ENCODE results near the gene EGFR. TPM values are rescaled to one million over a fixed set of nuclear protein-coding genes. Genes with fewer than 3 reads are reported as not detected.
"Not testable (repeated sequence)": the region's sequence is repeated elsewhere in the genome, so short reads cannot be mapped to it uniquely, and the experiment has no call there.

EGFR gene
- total RNA-seq, 2 donors from 2014 or later = 57.8 to 63.4 TPM

DNA sequence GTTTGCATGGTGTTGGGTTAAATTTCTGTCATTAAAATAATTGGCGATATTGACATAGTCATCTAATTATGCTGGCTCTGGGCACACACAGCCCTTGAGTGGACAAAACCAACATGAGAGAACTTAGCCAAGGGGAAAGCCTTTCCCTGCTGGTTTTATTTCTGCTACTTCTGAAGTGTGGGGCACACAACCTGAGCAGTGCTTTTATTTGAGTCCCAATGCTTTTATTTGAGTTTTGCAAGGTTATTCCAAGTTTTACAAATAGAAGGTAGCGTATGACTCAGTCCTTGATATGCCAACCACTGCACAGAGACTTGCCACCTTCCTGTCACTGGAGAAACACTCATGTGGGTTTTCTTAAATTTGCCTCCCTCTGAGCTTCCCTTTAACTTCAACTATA is 145.7 kb downstream of the EGFR start:
- Histone ChIP-seq H3K4me1 (no peaks in the 10 kb centered on the region), H3K4me3 (no peak overlapping the region), H3K9ac (ENCODE audit: low read depth in 2 of 2, low read length in 2 of 2) (no peak overlapping the region), H3K27ac (no peak overlapping the region), H3K9me3 (no peaks in the 10 kb centered on the region), H3K36me3 (peaks cover 4% of the 10 kb centered on the region), H3K27me3 (no peaks in the 10 kb centered on the region)
- TF ChIP-seq, protein P1, sequence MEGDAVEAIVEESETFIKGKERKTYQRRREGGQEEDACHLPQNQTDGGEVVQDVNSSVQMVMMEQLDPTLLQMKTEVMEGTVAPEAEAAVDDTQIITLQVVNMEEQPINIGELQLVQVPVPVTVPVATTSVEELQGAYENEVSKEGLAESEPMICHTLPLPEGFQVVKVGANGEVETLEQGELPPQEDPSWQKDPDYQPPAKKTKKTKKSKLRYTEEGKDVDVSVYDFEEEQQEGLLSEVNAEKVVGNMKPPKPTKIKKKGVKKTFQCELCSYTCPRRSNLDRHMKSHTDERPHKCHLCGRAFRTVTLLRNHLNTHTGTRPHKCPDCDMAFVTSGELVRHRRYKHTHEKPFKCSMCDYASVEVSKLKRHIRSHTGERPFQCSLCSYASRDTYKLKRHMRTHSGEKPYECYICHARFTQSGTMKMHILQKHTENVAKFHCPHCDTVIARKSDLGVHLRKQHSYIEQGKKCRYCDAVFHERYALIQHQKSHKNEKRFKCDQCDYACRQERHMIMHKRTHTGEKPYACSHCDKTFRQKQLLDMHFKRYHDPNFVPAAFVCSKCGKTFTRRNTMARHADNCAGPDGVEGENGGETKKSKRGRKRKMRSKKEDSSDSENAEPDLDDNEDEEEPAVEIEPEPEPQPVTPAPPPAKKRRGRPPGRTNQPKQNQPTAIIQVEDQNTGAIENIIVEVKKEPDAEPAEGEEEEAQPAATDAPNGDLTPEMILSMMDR (IDR thresholded peaks at IDR 0.05) = no peak
- no peak for DNase-seq
- intact Hi-C loops (cut with DNase I) = no loop called here

DNA sequence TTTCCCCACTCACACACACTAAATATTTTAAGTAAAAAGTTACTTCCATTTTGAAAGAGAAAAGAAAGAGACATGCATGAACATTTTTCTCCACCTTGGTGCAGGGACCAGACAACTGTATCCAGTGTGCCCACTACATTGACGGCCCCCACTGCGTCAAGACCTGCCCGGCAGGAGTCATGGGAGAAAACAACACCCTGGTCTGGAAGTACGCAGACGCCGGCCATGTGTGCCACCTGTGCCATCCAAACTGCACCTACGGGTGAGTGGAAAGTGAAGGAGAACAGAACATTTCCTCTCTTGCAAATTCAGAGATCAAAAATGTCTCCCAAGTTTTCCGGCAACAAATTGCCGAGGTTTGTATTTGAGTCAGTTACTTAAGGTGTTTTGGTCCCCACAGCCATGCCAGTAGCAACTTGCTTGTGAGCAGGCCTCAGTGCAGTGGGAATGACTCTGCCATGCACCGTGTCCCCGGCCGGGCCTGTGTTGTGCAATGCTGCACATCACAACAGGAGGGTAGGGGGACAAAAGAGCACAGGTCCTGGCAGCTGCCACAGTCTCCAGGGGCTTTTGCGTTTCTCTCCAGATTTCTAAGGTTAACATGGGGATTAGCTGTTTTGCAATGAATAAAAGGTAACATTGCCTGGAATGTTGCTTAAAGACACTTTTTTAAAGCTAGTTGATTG is 146.5 kb downstream of the EGFR start:
- no peaks in the 10 kb centered on the region for H3K4me1 ChIP-seq
- no peaks in the 10 kb centered on the region for H3K27me3 ChIP-seq
- H3K27ac ChIP-seq = no peak overlapping the region
- no peak for DNase-seq
- peaks cover 4% of the 10 kb centered on the region for H3K36me3 ChIP-seq
- H3K4me3 ChIP-seq = no peak overlapping the region
- intact Hi-C loops (cut with DNase I) = no loop called here
- H3K9me3 ChIP-seq = no peaks in the 10 kb centered on the region
- no peak overlapping the region for H3K9ac ChIP-seq (ENCODE audit: low read depth in 2 of 2, low read length in 2 of 2)
- TF ChIP-seq, protein P1 (IDR thresholded peaks at IDR 0.05) = no peak

DNA sequence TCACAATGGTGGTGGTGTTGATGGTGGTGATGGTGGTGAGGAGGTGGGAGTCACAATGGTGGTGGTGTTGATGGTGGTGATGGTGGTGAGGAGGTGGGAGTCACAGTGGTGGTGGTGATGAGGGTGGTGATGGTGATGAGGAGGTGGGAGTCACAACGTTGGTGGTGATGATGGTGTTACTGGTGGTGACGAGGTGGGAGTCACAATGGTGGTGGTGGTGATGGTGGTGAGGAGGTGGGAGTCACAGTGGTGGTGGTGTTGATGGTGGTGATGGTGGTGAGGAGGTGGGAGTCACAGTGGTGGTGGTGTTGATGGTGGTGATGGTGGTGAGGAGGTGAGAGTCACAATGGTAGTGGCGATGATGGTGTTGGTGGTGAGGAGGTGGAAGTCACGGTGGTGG is 148.5 kb downstream of the EGFR start:
- H3K27me3 ChIP-seq; H3K27ac ChIP-seq; DNase-seq; H3K9ac ChIP-seq (ENCODE audit: low read depth in 2 of 2, low read length in 2 of 2); H3K36me3 ChIP-seq; intact Hi-C loops (cut with DNase I); H3K4me1 ChIP-seq; H3K4me3 ChIP-seq; H3K9me3 ChIP-seq: not testable (repeated sequence)

DNA sequence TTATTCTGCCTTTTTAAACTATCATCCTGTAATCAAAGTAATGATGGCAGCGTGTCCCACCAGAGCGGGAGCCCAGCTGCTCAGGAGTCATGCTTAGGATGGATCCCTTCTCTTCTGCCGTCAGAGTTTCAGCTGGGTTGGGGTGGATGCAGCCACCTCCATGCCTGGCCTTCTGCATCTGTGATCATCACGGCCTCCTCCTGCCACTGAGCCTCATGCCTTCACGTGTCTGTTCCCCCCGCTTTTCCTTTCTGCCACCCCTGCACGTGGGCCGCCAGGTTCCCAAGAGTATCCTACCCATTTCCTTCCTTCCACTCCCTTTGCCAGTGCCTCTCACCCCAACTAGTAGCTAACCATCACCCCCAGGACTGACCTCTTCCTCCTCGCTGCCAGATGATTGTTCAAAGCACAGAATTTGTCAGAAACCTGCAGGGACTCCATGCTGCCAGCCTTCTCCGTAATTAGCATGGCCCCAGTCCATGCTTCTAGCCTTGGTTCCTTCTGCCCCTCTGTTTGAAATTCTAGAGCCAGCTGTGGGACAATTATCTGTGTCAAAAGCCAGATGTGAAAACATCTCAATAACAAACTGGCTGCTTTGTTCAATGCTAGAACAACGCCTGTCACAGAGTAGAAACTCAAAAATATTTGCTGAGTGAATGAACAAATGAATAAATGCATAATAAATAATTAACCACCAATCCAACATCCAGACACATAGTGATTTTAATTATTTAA is 151.7 kb downstream of the EGFR start:
- no peak for DNase-seq

DNA sequence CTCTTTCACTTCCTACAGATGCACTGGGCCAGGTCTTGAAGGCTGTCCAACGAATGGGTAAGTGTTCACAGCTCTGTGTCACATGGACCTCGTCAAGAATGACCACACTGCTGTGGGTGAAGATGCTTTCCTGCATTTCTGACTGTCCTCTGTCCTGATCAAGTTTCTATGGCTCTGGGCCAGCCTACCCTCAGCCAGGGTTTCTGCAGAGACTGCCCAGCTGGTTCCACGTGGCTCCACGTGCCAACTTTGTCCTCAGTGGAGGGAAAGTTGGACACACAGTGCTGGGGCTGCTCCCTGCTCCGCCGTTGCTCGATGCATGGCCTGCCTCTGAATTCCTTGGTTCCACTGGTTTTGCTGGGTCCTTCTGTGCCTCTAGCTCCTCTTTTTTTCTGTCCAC is 152.3 kb downstream of the EGFR start:
- TF ChIP-seq, protein P1 (IDR thresholded peaks at IDR 0.05) = no peak
- no peaks in the 10 kb centered on the region for H3K4me1 ChIP-seq
- no peak for DNase-seq
- intact Hi-C loops (cut with DNase I) = no loop called here
- no peaks in the 10 kb centered on the region for H3K9me3 ChIP-seq
- no peaks in the 10 kb centered on the region for H3K27me3 ChIP-seq
- H3K4me3 ChIP-seq = no peak overlapping the region
- H3K9ac ChIP-seq (ENCODE audit: low read depth in 2 of 2, low read length in 2 of 2) = no peak overlapping the region
- H3K27ac ChIP-seq = no peak overlapping the region
- H3K36me3 ChIP-seq = no peaks in the 10 kb centered on the region

More for the DNA sequence above, 151.7 kb downstream of the EGFR start:
- intact Hi-C loops (cut with DNase I) = no loop called here
- H3K4me3 ChIP-seq = no peak overlapping the region
- H3K27ac ChIP-seq = no peak overlapping the region
- peaks cover 3% of the 10 kb centered on the region for H3K36me3 ChIP-seq
- H3K27me3 ChIP-seq = no peaks in the 10 kb centered on the region
- no peaks in the 10 kb centered on the region for H3K4me1 ChIP-seq
- TF ChIP-seq, protein P1 (IDR thresholded peaks at IDR 0.05) = no peak
- no peaks in the 10 kb centered on the region for H3K9me3 ChIP-seq
- H3K9ac ChIP-seq (ENCODE audit: low read depth in 2 of 2, low read length in 2 of 2) = no peak overlapping the region

DNA sequence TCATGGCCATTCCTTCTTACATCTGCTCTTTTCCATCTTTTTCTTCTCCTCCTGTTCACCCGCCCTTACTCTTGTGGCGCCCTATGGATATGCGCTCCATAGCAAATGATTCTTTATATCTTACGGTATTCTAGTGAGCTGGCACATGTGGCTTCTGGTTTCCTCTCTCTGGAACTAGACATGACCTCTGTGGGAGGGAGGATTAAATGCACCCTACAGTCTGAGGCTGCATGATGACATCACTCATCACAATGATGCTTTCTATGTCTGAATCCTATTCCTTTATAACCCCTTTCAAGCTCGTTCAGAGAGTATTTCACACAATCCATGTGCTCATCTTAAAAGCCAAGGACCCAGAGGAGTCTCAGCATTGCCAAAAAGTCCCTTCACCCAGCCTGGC is 153.3 kb downstream of the EGFR start:
- no peak for DNase-seq
- no peak overlapping the region for H3K27ac ChIP-seq
- TF ChIP-seq, protein P1 (IDR thresholded peaks at IDR 0.05) = no peak
- H3K36me3 ChIP-seq = no peaks in the 10 kb centered on the region
- H3K4me3 ChIP-seq = no peak overlapping the region
- intact Hi-C loops (cut with DNase I) = no loop called here
- H3K4me1 ChIP-seq = no peaks in the 10 kb centered on the region
- no peaks in the 10 kb centered on the region for H3K9me3 ChIP-seq
- no peak overlapping the region for H3K9ac ChIP-seq (ENCODE audit: low read depth in 2 of 2, low read length in 2 of 2)
- no peaks in the 10 kb centered on the region for H3K27me3 ChIP-seq
